ENCODE results near the gene MOSPD3.

DNA sequence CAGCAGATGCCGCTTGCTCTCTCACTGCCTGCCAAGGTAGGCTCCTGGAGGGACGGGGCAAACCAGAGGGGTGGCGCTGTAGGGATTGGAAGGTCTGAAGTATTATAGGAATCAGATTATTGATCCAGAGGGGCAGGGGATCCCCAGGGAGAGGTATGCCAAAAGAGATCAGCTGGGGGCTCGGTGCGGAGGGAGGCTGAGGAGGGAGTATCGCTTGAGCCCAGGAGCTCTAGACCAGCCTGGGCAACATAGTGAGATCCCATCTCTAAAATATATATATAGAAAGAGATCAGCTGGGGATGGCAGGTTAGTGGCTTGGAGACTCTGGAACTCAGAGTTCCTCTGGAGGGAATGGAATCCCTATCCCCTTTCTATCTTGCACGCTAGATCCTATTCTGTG is 17.2 kb upstream of the MOSPD3 start:
- TF ChIP-seq, protein P1, sequence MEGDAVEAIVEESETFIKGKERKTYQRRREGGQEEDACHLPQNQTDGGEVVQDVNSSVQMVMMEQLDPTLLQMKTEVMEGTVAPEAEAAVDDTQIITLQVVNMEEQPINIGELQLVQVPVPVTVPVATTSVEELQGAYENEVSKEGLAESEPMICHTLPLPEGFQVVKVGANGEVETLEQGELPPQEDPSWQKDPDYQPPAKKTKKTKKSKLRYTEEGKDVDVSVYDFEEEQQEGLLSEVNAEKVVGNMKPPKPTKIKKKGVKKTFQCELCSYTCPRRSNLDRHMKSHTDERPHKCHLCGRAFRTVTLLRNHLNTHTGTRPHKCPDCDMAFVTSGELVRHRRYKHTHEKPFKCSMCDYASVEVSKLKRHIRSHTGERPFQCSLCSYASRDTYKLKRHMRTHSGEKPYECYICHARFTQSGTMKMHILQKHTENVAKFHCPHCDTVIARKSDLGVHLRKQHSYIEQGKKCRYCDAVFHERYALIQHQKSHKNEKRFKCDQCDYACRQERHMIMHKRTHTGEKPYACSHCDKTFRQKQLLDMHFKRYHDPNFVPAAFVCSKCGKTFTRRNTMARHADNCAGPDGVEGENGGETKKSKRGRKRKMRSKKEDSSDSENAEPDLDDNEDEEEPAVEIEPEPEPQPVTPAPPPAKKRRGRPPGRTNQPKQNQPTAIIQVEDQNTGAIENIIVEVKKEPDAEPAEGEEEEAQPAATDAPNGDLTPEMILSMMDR (IDR thresholded peaks at IDR 0.05) = no peak
- TF ChIP-seq EP300 (IDR thresholded peaks at IDR 0.05) = no peak
- no peak for TF ChIP-seq POLR2A (IDR thresholded peaks at IDR 0.05)
